Activated naive CD8-positive, alpha-beta T cell treated with anti-CD3 and anti-CD28 coated beads, Interleukin-2, amount 50 U/mL, for 24 hours (primary cell): ENCODE measurements around the gene CDC42EP1.

Experiments used
- ATAC-seq: fragments of 150-1000 bp; cut with Tn5 transposase; one replicate; pipeline ENCODE4 v1.10.0; 2021
- DNase-seq: peaks from one replicate; pipeline ENCODE4 v3.0.0; 2021
- H3K27ac Mint-ChIP-seq: one replicate; pipeline ENCODE4 v1.8.0; 2021; ENCODE audit warnings: mild to moderate bottlenecking, mixed read lengths
- H3K27me3 Mint-ChIP-seq: one replicate; pipeline ENCODE4 v1.8.0; 2021; ENCODE audit warnings: mixed read lengths
- H3K36me3 Mint-ChIP-seq: one replicate; pipeline ENCODE4 v1.8.0; 2021; ENCODE audit warnings: low read depth, mixed read lengths
- H3K4me1 Mint-ChIP-seq: one replicate; pipeline ENCODE4 v1.8.0; 2021; ENCODE audit warnings: mixed read lengths
- H3K4me3 Mint-ChIP-seq: one replicate; pipeline ENCODE4 v1.8.0; 2021; ENCODE audit warnings: mild to moderate bottlenecking, moderate library complexity, mixed read lengths
- H3K9me3 Mint-ChIP-seq: one replicate; pipeline ENCODE4 v1.8.0; 2021; ENCODE audit warnings: mixed read lengths

CDC42EP1 gene

GRCh38 chr22:37618072-37618656 lies 57.9 kb downstream of the CDC42EP1 start:
- Mint-ChIP-seq H3K4me3 (no peak overlapping the region), H3K4me1 (peaks cover 3% of the 10 kb centered on the region), H3K36me3 (peaks cover 28% of the 10 kb centered on the region), H3K27ac (no peak overlapping the region), H3K27me3 (no peaks in the 10 kb centered on the region), H3K9me3 (no peaks in the 10 kb centered on the region)
- no peak for ATAC-seq
- DNase-seq = no peak

GRCh38 chr22:37618674-37619073 lies 58.4 kb downstream of the CDC42EP1 start:
- peaks cover 4% of the 10 kb centered on the region for H3K4me1 Mint-ChIP-seq
- H3K4me3 Mint-ChIP-seq = no peak overlapping the region
- DNase-seq (no peak), ATAC-seq (no peak)
- no peak overlapping the region for H3K27ac Mint-ChIP-seq
- H3K27me3 Mint-ChIP-seq = no peaks in the 10 kb centered on the region
- H3K9me3 Mint-ChIP-seq = no peaks in the 10 kb centered on the region
- peaks cover 27% of the 10 kb centered on the region for H3K36me3 Mint-ChIP-seq
